Brain microvascular endothelial cell (primary cell): Measurements from ENCODE around the gene A2ML1.
"Not testable (repeated sequence)": the region's sequence is repeated elsewhere in the genome, so short reads cannot be mapped to it uniquely, and the experiment has no call there.

Source experiments
- DNase-seq: peaks from one replicate; pipeline ENCODE4 v3.0.0-alpha.2; 2020
- H3K27ac ChIP-seq: fragments of 250-450 bp; sonication (Bioruptor Pico); 2 replicates; pipeline ENCODE4 v1.5.1; 2020; ENCODE audit warnings: mild to moderate bottlenecking, moderate library complexity
- H3K27me3 ChIP-seq: fragments of 250-450 bp; sonication (Bioruptor Pico); replicated peaks from 2 replicates; pipeline ENCODE4 v1.5.1; 2020; ENCODE audit warnings: mild to moderate bottlenecking
- H3K36me3 ChIP-seq: fragments of 250-450 bp; sonication (Bioruptor Pico); replicated peaks from 2 replicates; pipeline ENCODE4 v1.5.1; 2020; ENCODE audit warnings: mild to moderate bottlenecking
- H3K4me3 ChIP-seq: 2 replicates; pipeline ENCODE4 v1.5.1; 2011; ENCODE audit warnings: low read depth, mild to moderate bottlenecking, control low read depth, low read length, moderate library complexity
- CTCF ChIP-seq: IDR thresholded peaks from 2 replicates; pipeline ENCODE4 v1.5.1; 2011; ENCODE audit warnings: low read depth, mild to moderate bottlenecking, moderate library complexity, low read length, control low read depth, inconsistent platforms; ENCODE audit errors: missing control alignments
- in situ Hi-C: cut with HindIII; loops from 2 replicates; pipeline ENCODE4 v1.10.0; 2017; ENCODE audit warnings: low sequenced_read_pairs, low pct_ligation_motif_present

Gene A2ML1

GRCh38 chr12:8899830-8900229 lies 77.4 kb downstream of the A2ML1 start:
- no peak overlapping the region for H3K4me3 ChIP-seq
- no peak for DNase-seq
- in situ Hi-C loops = no loop called here
- H3K36me3 ChIP-seq = no peaks in the 10 kb centered on the region
- no peaks in the 10 kb centered on the region for H3K27me3 ChIP-seq
- no peak for TF ChIP-seq CTCF
- H3K27ac ChIP-seq = no peak overlapping the region

- H3K27me3 ChIP-seq, DNase-seq, H3K27ac ChIP-seq, in situ Hi-C loops, H3K4me3 ChIP-seq, H3K36me3 ChIP-seq: not testable (repeated sequence)
These were observed 80.3 kb downstream of the A2ML1 start for GRCh38 chr12:8902703-8903102.

- Histone ChIP-seq H3K36me3 (no peaks in the 10 kb centered on the region), H3K4me3 (no peak overlapping the region), H3K27me3 (no peaks in the 10 kb centered on the region), H3K27ac (no peak overlapping the region)
- DNase-seq = no peak
- in situ Hi-C loops = no loop called here
- no peak for TF ChIP-seq CTCF
These were observed 81.2 kb downstream of the A2ML1 start for GRCh38 chr12:8903646-8904045.

- H3K27ac ChIP-seq = no peak overlapping the region
- in situ Hi-C loops = no loop called here
- no peak overlapping the region for H3K4me3 ChIP-seq
- no peak for TF ChIP-seq CTCF
- H3K36me3 ChIP-seq = no peaks in the 10 kb centered on the region
- H3K27me3 ChIP-seq = no peaks in the 10 kb centered on the region
- no peak for DNase-seq
These were observed 82.2 kb downstream of the A2ML1 start for GRCh38 chr12:8904665-8905064.

- no peak for TF ChIP-seq CTCF
- in situ Hi-C loops = no loop called here
These were observed 83.1 kb downstream of the A2ML1 start for GRCh38 chr12:8905546-8905945.

GRCh38 chr12:8906266-8907180 lies 84.1 kb downstream of the A2ML1 start:
- in situ Hi-C loops = no loop called here
- no peak for TF ChIP-seq CTCF
- DNase-seq = no peak
- H3K4me3 ChIP-seq = no peak overlapping the region
- H3K27me3 ChIP-seq = no peaks in the 10 kb centered on the region
- H3K27ac ChIP-seq = no peak overlapping the region
- H3K36me3 ChIP-seq = no peaks in the 10 kb centered on the region

More at GRCh38 chr12:8905546-8905945, 83.1 kb downstream of the A2ML1 start:
- Histone ChIP-seq H3K36me3 (no peaks in the 10 kb centered on the region), H3K27ac (no peak overlapping the region), H3K27me3 (no peaks in the 10 kb centered on the region), H3K4me3 (no peak overlapping the region)
- DNase-seq = no peak
